HL-60 (cell line): ENCODE data around the gene TCP1.

Source experiments
- DNase-seq, 2 experiments: peaks; one replicate each; pipeline ENCODE4 v3.0.0-alpha.2; 2010 to 2020; ENCODE audit warnings: low read depth in 1 of 2, low spot score in 1 of 2
- H3K27ac ChIP-seq: fragments of 250-450 bp; sonication (Bioruptor Pico); replicated peaks from 2 replicates; pipeline ENCODE4 v1.5.1; 2020; ENCODE audit warnings: mild to moderate bottlenecking, moderate library complexity
- H3K27me3 ChIP-seq: fragments of 250-450 bp; sonication (Bioruptor Pico); 2 replicates; pipeline ENCODE4 v1.5.1; 2021; ENCODE audit warnings: mild to moderate bottlenecking, moderate library complexity; ENCODE audit not compliant: insufficient read depth, poor library complexity, severe bottlenecking
- H3K4me3 ChIP-seq: replicated peaks from 2 replicates; pipeline ENCODE4 v1.5.1; 2011; ENCODE audit warnings: mild to moderate bottlenecking, control low read depth, low read length; ENCODE audit not compliant: insufficient read depth
- CTCF ChIP-seq: IDR thresholded peaks from one replicate; pipeline ENCODE4 v1.5.1; 2011; ENCODE audit warnings: low read length, control low read depth, inconsistent platforms; ENCODE audit not compliant: insufficient read depth
- GABPA ChIP-seq: IDR thresholded peaks from 2 replicates; pipeline ENCODE4 v1.6.1; 2012; ENCODE audit warnings: low read depth
- POLR2AphosphoS5 ChIP-seq: IDR thresholded peaks from 2 replicates; pipeline ENCODE4 v1.6.1; 2012; ENCODE audit warnings: low read depth
- REST ChIP-seq: IDR thresholded peaks from 2 replicates; pipeline ENCODE4 v1.6.1; 2012; ENCODE audit warnings: low read depth; ENCODE audit not compliant: insufficient replicate concordance
- SPI1 ChIP-seq: IDR thresholded peaks from 2 replicates; pipeline ENCODE4 v1.6.1; 2012; ENCODE audit warnings: low read depth, mild to moderate bottlenecking, borderline replicate concordance

The TCP1 gene

GRCh38 chr6:159815410-159815809, 26.0 kb upstream of the TCP1 start:
- no peaks in the 10 kb centered on the region for H3K27me3 ChIP-seq
- H3K4me3 ChIP-seq: no peak overlapping the region
- DNase-seq: no peak
- H3K27ac ChIP-seq: no peak overlapping the region
- TF ChIP-seq GABPA (no peak), CTCF (no peak), REST (no peak), SPI1 (no peak), POLR2AphosphoS5 (no peak)

- H3K4me3 ChIP-seq: no peak overlapping the region
- no peak overlapping the region for H3K27ac ChIP-seq
- TF ChIP-seq SPI1: no peak
- TF ChIP-seq POLR2AphosphoS5: no peak
- no peak for TF ChIP-seq CTCF
- TF ChIP-seq REST: no peak
- TF ChIP-seq GABPA: no peak
- no peaks in the 10 kb centered on the region for H3K27me3 ChIP-seq
- no peak for DNase-seq
Measured at GRCh38 chr6:159813781-159814180, 24.4 kb upstream of the TCP1 start.

GRCh38 chr6:159809149-159809548, 19.7 kb upstream of the TCP1 start:
- DNase-seq: no peak
- H3K4me3 ChIP-seq: no peak overlapping the region
- TF ChIP-seq POLR2AphosphoS5 (no peak), GABPA (no peak), REST (no peak), SPI1 (no peak), CTCF (no peak)
- no peak overlapping the region for H3K27ac ChIP-seq
- H3K27me3 ChIP-seq: no peaks in the 10 kb centered on the region
